ENCODE results near the gene PEA15. TPM values are rescaled to one million over a fixed set of nuclear protein-coding genes. Genes with fewer than 3 reads are reported as not detected.

PEA15 gene
- polyA plus RNA-seq, 2 donors, result 152 to 159 TPM

DNA sequence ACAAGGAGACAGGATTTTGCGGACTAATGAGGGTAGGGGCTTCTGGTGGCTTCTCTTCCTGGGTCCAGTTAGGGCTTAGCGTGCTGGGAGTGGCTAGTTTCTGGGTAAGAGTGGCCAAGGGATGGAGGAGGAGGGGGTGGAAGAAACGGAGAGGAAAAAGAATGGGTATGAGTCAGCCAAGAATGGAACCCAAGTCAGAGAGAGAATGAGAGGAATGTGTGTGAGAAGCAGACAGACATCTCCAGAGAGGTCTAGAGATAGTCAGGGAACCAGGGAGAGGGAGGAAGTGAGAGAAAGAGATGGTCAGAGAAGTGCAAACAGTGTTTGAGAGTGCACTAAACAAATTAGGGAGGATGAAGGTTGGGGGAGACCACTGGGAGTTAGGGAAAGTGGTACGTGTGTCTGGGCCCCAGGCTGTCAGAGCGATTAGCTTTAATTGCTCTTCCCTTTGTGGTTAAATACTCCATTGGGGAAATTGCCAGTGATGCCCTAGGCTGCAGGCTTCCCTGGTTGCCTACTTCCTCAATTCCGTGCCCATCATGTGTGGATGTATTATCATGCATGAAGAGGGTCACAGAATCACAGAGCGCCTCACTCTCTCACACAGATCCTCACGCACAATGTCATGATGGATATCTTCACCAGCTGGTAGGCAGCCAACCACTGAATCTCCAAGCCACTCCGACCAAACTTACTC lies 1.4 kb downstream of the PEA15 start:
- Histone ChIP-seq H3K4me1 (ENCODE audit: control insufficient read depth in 2 of 2, insufficient read depth in 2 of 2, low read length in 1 of 2) (peaks cover 17 to 19% of the 10 kb centered on the region in 2 donors), H3K27ac (ENCODE audit: low read depth in 2 of 2, low read length in 1 of 2) (peak overlapping the region; percentile 92 to 97)
- WGBS, 2 donors, result 42 to 51% methylated on average over 9 of the region's 9 CpGs

GRCh38 chr1:160207118-160207650 lies 2.0 kb downstream of the PEA15 start:
- Histone ChIP-seq H3K27me3 (ENCODE audit: control insufficient read depth in 1 of 2, insufficient read depth in 2 of 2, low read length in 2 of 2) (no peaks in the 10 kb centered on the region), H3K4me1 (ENCODE audit: control insufficient read depth in 2 of 2, insufficient read depth in 2 of 2, low read length in 1 of 2) (peaks cover 17 to 19% of the 10 kb centered on the region in 2 donors), H3K9me3 (ENCODE audit: control insufficient read depth in 2 of 2, insufficient read depth in 1 of 2, low read depth in 1 of 2, low read length in 1 of 2) (no peaks in the 10 kb centered on the region), H3K4me3 (ENCODE audit: low read depth in 1 of 2, low read length in 2 of 2) (no peak overlapping the region), H3K36me3 (ENCODE audit: control insufficient read depth in 2 of 2, insufficient read depth in 2 of 2, low read length in 1 of 2) (peaks cover 3 to 31% of the 10 kb centered on the region in 2 donors), H3K27ac (ENCODE audit: low read depth in 2 of 2, low read length in 1 of 2) (peak overlapping the region in 1 of 2 donors; percentile 61)
- 88 to 92% methylated on average over 4 of the region's 4 CpGs for WGBS, 2 donors

More for the DNA sequence above, 1.4 kb downstream of the PEA15 start:
- Histone ChIP-seq H3K4me3 (ENCODE audit: low read depth in 1 of 2, low read length in 2 of 2) (peak overlapping the region; percentile 65 to 98), H3K36me3 (ENCODE audit: control insufficient read depth in 2 of 2, insufficient read depth in 2 of 2, low read length in 1 of 2) (peaks cover 3 to 28% of the 10 kb centered on the region in 2 donors), H3K9me3 (ENCODE audit: control insufficient read depth in 2 of 2, insufficient read depth in 1 of 2, low read depth in 1 of 2, low read length in 1 of 2) (no peaks in the 10 kb centered on the region), H3K27me3 (ENCODE audit: control insufficient read depth in 1 of 2, insufficient read depth in 2 of 2, low read length in 2 of 2) (no peaks in the 10 kb centered on the region)

GRCh38 chr1:160207771-160208556 lies 2.8 kb downstream of the PEA15 start:
- Histone ChIP-seq H3K4me1 (ENCODE audit: control insufficient read depth in 2 of 2, insufficient read depth in 2 of 2, low read length in 1 of 2) (peaks cover 17 to 19% of the 10 kb centered on the region in 2 donors), H3K27ac (ENCODE audit: low read depth in 2 of 2, low read length in 1 of 2) (peak overlapping the region in 1 of 2 donors; percentile 51)

GRCh38 chr1:160208557-160209320 lies 3.6 kb downstream of the PEA15 start:
- Histone ChIP-seq H3K4me1 (ENCODE audit: control insufficient read depth in 2 of 2, insufficient read depth in 2 of 2, low read length in 1 of 2) (peaks cover 17 to 19% of the 10 kb centered on the region in 2 donors), H3K27me3 (ENCODE audit: control insufficient read depth in 1 of 2, insufficient read depth in 2 of 2, low read length in 2 of 2) (no peaks in the 10 kb centered on the region), H3K27ac (ENCODE audit: low read depth in 2 of 2, low read length in 1 of 2) (no peak overlapping the region), H3K4me3 (ENCODE audit: low read depth in 1 of 2, low read length in 2 of 2) (no peak overlapping the region), H3K9me3 (ENCODE audit: control insufficient read depth in 2 of 2, insufficient read depth in 1 of 2, low read depth in 1 of 2, low read length in 1 of 2) (no peaks in the 10 kb centered on the region), H3K36me3 (ENCODE audit: control insufficient read depth in 2 of 2, insufficient read depth in 2 of 2, low read length in 1 of 2) (peaks cover 13 to 45% of the 10 kb centered on the region in 2 donors)
- WGBS, 2 donors, result 67 to 70% methylated on average over 6 of the region's 6 CpGs

More at GRCh38 chr1:160207771-160208556, 2.8 kb downstream of the PEA15 start:
- peaks cover 7 to 38% of the 10 kb centered on the region in 2 donors for H3K36me3 ChIP-seq (ENCODE audit: control insufficient read depth in 2 of 2, insufficient read depth in 2 of 2, low read length in 1 of 2)
- H3K9me3 ChIP-seq (ENCODE audit: control insufficient read depth in 2 of 2, insufficient read depth in 1 of 2, low read depth in 1 of 2, low read length in 1 of 2), result no peaks in the 10 kb centered on the region
- WGBS, 2 donors, result 67 to 70% methylated on average over 9 of the region's 9 CpGs
- H3K27me3 ChIP-seq (ENCODE audit: control insufficient read depth in 1 of 2, insufficient read depth in 2 of 2, low read length in 2 of 2), result no peaks in the 10 kb centered on the region
- no peak overlapping the region for H3K4me3 ChIP-seq (ENCODE audit: low read depth in 1 of 2, low read length in 2 of 2)

DNA sequence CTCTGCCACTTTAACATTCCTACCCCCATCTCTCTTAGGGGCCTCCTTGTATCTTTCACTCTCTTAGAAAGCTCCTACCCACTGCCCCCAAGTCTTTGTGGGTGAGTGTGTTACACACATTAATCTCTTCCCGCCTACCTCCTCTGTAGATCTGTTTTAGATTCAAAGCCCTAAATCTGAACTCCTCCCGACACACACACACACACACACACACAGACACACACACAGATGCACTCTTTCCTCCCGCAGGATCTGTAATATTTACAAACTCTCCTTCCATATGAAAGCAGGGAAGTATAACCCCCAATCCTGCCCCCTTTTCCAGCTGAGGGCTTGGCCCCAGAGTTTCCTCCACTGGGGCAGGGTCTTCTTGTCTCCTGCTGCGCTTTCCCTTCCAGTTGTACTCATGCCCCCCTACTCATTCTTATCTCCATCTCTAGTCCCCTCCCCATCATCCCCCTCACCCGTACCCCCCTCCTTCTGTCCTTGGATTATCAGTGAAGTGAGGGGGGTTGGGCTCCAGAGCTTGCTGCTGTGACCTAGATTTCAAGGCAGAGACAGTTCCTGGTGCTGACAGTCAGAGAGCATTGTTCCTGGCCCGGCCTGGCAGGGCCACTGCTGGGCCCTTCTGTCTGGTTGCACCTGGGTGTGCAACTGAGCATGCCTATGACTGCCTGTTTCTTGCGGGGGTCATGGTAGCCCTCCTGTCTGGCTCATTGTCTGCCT lies 4.3 kb downstream of the PEA15 start:
- 55 to 58% methylated on average over 7 of the region's 7 CpGs for WGBS, 2 donors
- Histone ChIP-seq H3K9me3 (ENCODE audit: control insufficient read depth in 2 of 2, insufficient read depth in 1 of 2, low read depth in 1 of 2, low read length in 1 of 2) (no peaks in the 10 kb centered on the region), H3K4me3 (ENCODE audit: low read depth in 1 of 2, low read length in 2 of 2) (no peak overlapping the region), H3K36me3 (ENCODE audit: control insufficient read depth in 2 of 2, insufficient read depth in 2 of 2, low read length in 1 of 2) (peaks cover 16 to 49% of the 10 kb centered on the region in 2 donors), H3K27me3 (ENCODE audit: control insufficient read depth in 1 of 2, insufficient read depth in 2 of 2, low read length in 2 of 2) (no peaks in the 10 kb centered on the region), H3K4me1 (ENCODE audit: control insufficient read depth in 2 of 2, insufficient read depth in 2 of 2, low read length in 1 of 2) (peaks cover 17 to 19% of the 10 kb centered on the region in 2 donors), H3K27ac (ENCODE audit: low read depth in 2 of 2, low read length in 1 of 2) (peak overlapping the region in 1 of 2 donors; percentile 11)

DNA sequence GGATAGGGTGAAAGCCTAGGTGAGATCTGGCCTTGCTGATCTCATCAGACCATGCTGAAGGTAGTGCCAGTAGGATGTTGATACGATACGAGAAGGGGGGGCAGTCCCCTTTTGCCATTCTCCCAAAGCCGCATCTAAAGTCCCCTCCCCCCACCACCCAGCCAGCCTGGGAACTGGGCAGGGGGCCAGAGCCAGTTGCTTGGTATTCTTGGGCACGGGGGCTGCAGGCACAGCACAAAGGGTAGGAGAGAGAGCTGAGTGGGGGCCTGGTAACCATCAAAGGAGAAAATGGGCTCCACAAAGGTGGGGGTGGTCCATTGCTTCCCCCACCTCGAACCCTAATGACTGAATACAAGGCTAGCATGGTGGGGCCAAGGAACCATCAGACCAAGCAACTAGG lies 5.4 kb downstream of the PEA15 start:
- WGBS, 2 donors, result 60 to 68% methylated on average over 5 of the region's 5 CpGs
- no peak overlapping the region for H3K4me3 ChIP-seq (ENCODE audit: low read depth in 1 of 2, low read length in 2 of 2)
- no peaks in the 10 kb centered on the region for H3K9me3 ChIP-seq (ENCODE audit: control insufficient read depth in 2 of 2, insufficient read depth in 1 of 2, low read depth in 1 of 2, low read length in 1 of 2)
- H3K27me3 ChIP-seq (ENCODE audit: control insufficient read depth in 1 of 2, insufficient read depth in 2 of 2, low read length in 2 of 2), result no peaks in the 10 kb centered on the region
- peak overlapping the region in 1 of 2 donors; percentile 19 for H3K27ac ChIP-seq (ENCODE audit: low read depth in 2 of 2, low read length in 1 of 2)
- peaks cover 15 to 17% of the 10 kb centered on the region in 2 donors for H3K4me1 ChIP-seq (ENCODE audit: control insufficient read depth in 2 of 2, insufficient read depth in 2 of 2, low read length in 1 of 2)
- H3K36me3 ChIP-seq (ENCODE audit: control insufficient read depth in 2 of 2, insufficient read depth in 2 of 2, low read length in 1 of 2), result peaks cover 20 to 52% of the 10 kb centered on the region in 2 donors

GRCh38 chr1:160211046-160211790 lies 6.0 kb downstream of the PEA15 start:
- 84 to 85% methylated on average over 9 to 10 of the region's 10 CpGs for WGBS, 2 donors
- Histone ChIP-seq H3K27me3 (ENCODE audit: control insufficient read depth in 1 of 2, insufficient read depth in 2 of 2, low read length in 2 of 2) (no peaks in the 10 kb centered on the region), H3K36me3 (ENCODE audit: control insufficient read depth in 2 of 2, insufficient read depth in 2 of 2, low read length in 1 of 2) (peaks cover 21 to 58% of the 10 kb centered on the region in 2 donors), H3K4me3 (ENCODE audit: low read depth in 1 of 2, low read length in 2 of 2) (no peak overlapping the region), H3K9me3 (ENCODE audit: control insufficient read depth in 2 of 2, insufficient read depth in 1 of 2, low read depth in 1 of 2, low read length in 1 of 2) (no peaks in the 10 kb centered on the region), H3K4me1 (ENCODE audit: control insufficient read depth in 2 of 2, insufficient read depth in 2 of 2, low read length in 1 of 2) (peaks cover 12 to 17% of the 10 kb centered on the region in 2 donors), H3K27ac (ENCODE audit: low read depth in 2 of 2, low read length in 1 of 2) (peak overlapping the region in 1 of 2 donors; percentile 19)

DNA sequence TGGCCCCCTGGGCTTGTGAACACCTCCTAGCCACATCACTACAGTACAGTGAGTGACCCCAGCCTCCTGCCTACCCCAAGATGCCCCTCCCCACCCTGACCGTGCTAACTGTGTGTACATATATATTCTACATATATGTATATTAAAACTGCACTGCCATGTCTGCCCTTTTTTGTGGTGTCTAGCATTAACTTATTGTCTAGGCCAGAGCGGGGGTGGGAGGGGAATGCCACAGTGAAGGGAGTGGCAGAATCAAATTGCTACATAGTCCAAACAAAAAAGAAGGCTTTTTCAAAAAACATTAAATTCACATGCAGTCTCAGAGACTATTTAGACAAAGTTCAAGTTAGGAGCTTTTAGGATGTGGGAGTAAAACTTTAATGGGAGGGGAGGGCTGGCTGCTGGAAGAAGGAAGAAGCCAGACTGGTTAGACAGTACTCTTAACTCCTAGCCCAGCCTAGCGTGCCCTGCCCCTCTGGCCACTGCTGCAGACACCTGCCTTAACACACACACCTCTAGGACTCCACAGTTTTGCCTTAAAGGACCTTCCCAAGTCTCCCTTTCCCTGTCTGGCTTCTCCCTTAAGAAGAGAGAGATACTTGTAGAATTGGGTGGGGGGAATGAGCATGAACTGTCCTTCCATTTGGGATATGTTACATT lies 9.4 kb downstream of the PEA15 start:
- Histone ChIP-seq H3K4me1 (ENCODE audit: control insufficient read depth in 2 of 2, insufficient read depth in 2 of 2, low read length in 1 of 2) (peaks cover 4 to 11% of the 10 kb centered on the region in 2 donors), H3K36me3 (ENCODE audit: control insufficient read depth in 2 of 2, insufficient read depth in 2 of 2, low read length in 1 of 2) (peaks cover 23 to 60% of the 10 kb centered on the region in 2 donors), H3K27me3 (ENCODE audit: control insufficient read depth in 1 of 2, insufficient read depth in 2 of 2, low read length in 2 of 2) (no peaks in the 10 kb centered on the region), H3K9me3 (ENCODE audit: control insufficient read depth in 2 of 2, insufficient read depth in 1 of 2, low read depth in 1 of 2, low read length in 1 of 2) (no peaks in the 10 kb centered on the region), H3K27ac (ENCODE audit: low read depth in 2 of 2, low read length in 1 of 2) (peak overlapping the region; percentile 75 to 84), H3K4me3 (ENCODE audit: low read depth in 1 of 2, low read length in 2 of 2) (no peak overlapping the region)
- WGBS, 2 donors, result 50 to 68% methylated on average over 3 of the region's 3 CpGs
